KMS-11 (cell line): ENCODE results near the gene ZBTB48.
A peak's percentile ranks its signal among the peaks of the same experiment; 100 is the strongest.

Source experiments
- H2AFZ ChIP-seq: fragments of 200-600 bp; sonication (generic); 2 replicates; pipeline ENCODE4 v1.6.1; 2016; ENCODE audit warnings: antibody characterized with exemption, mixed run types, low read depth
- H3K27ac ChIP-seq: fragments of 200-600 bp; sonication (generic); 2 replicates; pipeline ENCODE4 v1.6.1; 2016; ENCODE audit warnings: mild to moderate bottlenecking, mixed run types
- H3K27me3 ChIP-seq: fragments of 200-600 bp; sonication (generic); 2 replicates; pipeline ENCODE4 v1.6.1; 2017; ENCODE audit warnings: mild to moderate bottlenecking, low read depth, mixed run types, moderate library complexity; ENCODE audit not compliant: insufficient read depth
- H3K36me3 ChIP-seq: fragments of 200-600 bp; sonication (generic); 2 replicates; pipeline ENCODE4 v1.6.1; 2017; ENCODE audit warnings: mild to moderate bottlenecking, mixed run types; ENCODE audit not compliant: insufficient read depth
- H3K4me1 ChIP-seq: fragments of 200-600 bp; sonication (generic); 2 replicates; pipeline ENCODE4 v1.6.1; 2016; ENCODE audit warnings: mild to moderate bottlenecking, low read depth, mixed run types; ENCODE audit not compliant: poor library complexity, severe bottlenecking
- H3K4me2 ChIP-seq: fragments of 200-600 bp; sonication (generic); 2 replicates; pipeline ENCODE4 v1.7.0; 2016; ENCODE audit warnings: mild to moderate bottlenecking, mixed run types
- H3K4me3 ChIP-seq: fragments of 200-600 bp; sonication (generic); IDR thresholded peaks from 2 replicates; pipeline ENCODE4 v1.6.1; 2017; ENCODE audit warnings: low read depth, low read length, mixed read lengths; ENCODE audit not compliant: insufficient read depth
- H3K79me2 ChIP-seq: fragments of 200-600 bp; sonication (generic); 2 replicates; pipeline ENCODE4 v1.6.1; 2016; ENCODE audit warnings: low read depth, mixed run types; ENCODE audit not compliant: insufficient read depth
- H3K9ac ChIP-seq: fragments of 200-600 bp; sonication (generic); 2 replicates; pipeline ENCODE4 v1.6.1; 2016; ENCODE audit warnings: mild to moderate bottlenecking, mixed run types
- H4K20me1 ChIP-seq: fragments of 200-600 bp; sonication (generic); 2 replicates; pipeline ENCODE4 v1.6.1; 2016; ENCODE audit warnings: mild to moderate bottlenecking, mixed run types; ENCODE audit not compliant: insufficient read depth
- TF ChIP-seq, protein P1 (sequence below): fragments of 200-600 bp; sonication (generic); conservative IDR thresholded peaks from 2 replicates; pipeline ENCODE4 v1.6.1; 2017; ENCODE audit warnings: low read depth, mild to moderate bottlenecking, antibody characterized with exemption, low read length, moderate library complexity, mixed read lengths

ZBTB48 gene

DNA sequence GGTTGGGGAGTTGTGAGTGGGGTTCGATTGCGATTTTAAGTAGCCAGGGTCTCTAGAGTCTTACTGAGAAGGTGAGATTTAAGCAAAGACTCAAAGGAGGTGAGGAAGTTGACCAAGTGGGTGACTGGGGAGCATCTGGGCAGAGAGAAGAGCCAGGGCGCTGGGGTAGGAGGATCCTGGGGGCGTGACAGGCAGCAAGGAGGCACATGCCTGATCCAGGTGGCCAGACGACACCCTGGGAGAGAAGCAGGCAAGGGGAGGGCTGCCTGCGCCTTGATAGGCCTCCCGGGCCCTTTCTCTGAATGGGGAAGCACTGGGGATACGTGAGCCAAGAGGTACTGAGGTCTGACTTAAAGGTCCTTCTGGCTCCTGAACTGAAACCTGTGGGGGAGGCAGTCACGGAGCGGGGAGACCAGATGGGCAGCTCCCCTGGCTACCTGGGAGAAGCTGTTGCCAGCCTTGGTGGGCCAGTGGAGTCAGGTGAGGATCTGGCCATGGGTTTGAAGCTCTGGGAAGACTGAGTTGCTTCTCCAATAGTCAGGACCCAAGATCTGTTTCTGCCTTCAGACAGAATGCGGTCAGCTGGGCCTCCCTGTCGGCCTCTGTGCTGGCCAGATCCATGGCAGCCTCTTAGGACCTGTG lies 5.4 kb downstream of the ZBTB48 start:
- H3K9ac ChIP-seq: no peak overlapping the region
- H3K4me1 ChIP-seq: peaks cover 33% of the 10 kb centered on the region
- H3K79me2 ChIP-seq: peaks cover 10% of the 10 kb centered on the region
- H3K4me2 ChIP-seq: no peak overlapping the region
- no peaks in the 10 kb centered on the region for H3K27me3 ChIP-seq
- TF ChIP-seq, protein P1, sequence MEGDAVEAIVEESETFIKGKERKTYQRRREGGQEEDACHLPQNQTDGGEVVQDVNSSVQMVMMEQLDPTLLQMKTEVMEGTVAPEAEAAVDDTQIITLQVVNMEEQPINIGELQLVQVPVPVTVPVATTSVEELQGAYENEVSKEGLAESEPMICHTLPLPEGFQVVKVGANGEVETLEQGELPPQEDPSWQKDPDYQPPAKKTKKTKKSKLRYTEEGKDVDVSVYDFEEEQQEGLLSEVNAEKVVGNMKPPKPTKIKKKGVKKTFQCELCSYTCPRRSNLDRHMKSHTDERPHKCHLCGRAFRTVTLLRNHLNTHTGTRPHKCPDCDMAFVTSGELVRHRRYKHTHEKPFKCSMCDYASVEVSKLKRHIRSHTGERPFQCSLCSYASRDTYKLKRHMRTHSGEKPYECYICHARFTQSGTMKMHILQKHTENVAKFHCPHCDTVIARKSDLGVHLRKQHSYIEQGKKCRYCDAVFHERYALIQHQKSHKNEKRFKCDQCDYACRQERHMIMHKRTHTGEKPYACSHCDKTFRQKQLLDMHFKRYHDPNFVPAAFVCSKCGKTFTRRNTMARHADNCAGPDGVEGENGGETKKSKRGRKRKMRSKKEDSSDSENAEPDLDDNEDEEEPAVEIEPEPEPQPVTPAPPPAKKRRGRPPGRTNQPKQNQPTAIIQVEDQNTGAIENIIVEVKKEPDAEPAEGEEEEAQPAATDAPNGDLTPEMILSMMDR: no peak
- no peak overlapping the region for H3K4me3 ChIP-seq
- no peaks in the 10 kb centered on the region for H3K36me3 ChIP-seq
- no peak overlapping the region for H2AFZ ChIP-seq
- no peaks in the 10 kb centered on the region for H4K20me1 ChIP-seq
- H3K27ac ChIP-seq: no peak overlapping the region

DNA sequence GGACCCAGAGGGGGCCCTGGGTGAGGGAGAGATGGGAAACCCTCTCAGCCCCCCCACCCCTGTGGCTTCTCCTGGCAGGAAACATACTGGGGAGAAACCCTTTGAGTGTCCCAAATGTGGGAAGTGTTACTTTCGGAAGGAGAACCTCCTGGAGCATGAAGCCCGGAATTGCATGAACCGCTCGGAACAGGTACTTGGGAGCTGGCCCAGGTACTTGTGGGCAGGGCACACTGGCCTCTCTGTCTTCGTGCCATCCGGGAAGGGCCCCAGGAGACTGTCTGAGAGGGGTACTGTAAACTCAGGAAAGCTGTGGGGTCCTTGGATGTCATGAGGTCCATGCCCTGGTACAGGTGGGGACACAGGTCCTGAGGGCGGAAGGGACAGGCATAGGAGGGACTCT lies 6.0 kb downstream of the ZBTB48 start:
- H3K79me2 ChIP-seq: peaks cover 4% of the 10 kb centered on the region
- H3K9ac ChIP-seq: no peak overlapping the region
- no peaks in the 10 kb centered on the region for H3K27me3 ChIP-seq
- H3K4me3 ChIP-seq: no peak overlapping the region
- no peaks in the 10 kb centered on the region for H4K20me1 ChIP-seq
- no peak overlapping the region for H3K4me2 ChIP-seq
- H3K4me1 ChIP-seq: peaks cover 28% of the 10 kb centered on the region
- H3K27ac ChIP-seq: no peak overlapping the region
- H2AFZ ChIP-seq: no peak overlapping the region
- TF ChIP-seq, protein P1: no peak
- no peaks in the 10 kb centered on the region for H3K36me3 ChIP-seq

DNA sequence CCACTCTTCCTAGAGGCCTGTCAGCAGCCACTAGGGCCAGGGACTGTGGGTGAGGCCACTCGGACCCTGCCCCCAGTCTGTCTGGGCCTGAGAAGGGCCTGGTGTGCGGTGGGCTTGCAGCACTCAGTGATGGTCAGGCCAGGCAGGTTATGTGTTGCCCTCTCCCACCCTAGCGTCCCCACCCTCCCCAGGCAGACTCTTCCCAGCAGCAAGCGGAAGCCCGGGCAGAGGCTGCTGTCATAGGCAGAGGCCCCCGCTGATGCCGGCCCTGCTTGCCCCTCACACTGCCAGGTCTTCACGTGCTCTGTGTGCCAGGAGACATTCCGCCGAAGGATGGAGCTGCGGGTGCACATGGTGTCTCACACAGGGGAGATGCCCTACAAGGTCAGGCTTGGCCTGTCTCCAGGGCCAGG lies 6.6 kb downstream of the ZBTB48 start:
- H4K20me1 ChIP-seq: no peaks in the 10 kb centered on the region
- no peak overlapping the region for H2AFZ ChIP-seq

DNA sequence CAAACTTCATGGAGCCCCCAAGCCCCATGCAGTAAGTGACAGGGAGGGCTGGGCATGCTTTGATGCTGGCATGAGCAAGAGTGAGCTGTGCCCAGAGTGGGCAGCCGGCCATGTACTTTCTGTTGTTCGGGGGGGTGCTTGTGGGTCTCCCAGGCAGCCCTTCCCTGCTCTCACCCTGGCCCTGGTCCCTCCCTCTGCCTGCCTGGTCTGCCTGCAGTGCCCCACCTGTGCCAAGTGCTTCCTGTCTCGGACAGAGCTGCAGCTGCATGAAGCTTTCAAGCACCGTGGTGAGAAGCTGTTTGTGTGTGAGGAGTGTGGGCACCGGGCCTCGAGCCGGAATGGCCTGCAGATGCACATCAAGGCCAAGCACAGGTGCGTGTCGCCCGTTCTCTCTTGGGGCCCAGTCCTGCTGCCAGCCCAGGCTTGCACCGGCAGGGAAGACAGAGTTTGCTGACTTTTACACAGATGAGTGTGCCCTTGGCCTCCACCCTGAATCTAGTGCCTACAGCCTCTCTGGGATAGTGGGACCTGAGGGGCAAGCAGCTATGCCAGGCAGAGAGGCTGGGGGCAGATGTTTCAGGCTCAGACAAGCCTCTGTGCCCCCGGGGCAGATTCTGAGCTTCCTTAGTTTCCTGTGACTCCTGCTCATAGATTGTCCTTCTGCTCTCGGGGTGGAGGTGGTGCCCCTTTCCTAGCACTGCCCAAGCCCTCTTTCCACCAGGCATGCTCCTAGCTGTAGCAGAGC lies 7.6 kb downstream of the ZBTB48 start:
- TF ChIP-seq, protein P1: no peak
- H3K79me2 ChIP-seq: no peaks in the 10 kb centered on the region; the same call in 1 of the 2 replicates
- no peak overlapping the region for H3K4me3 ChIP-seq
- H3K4me2 ChIP-seq: no peak overlapping the region
- no peaks in the 10 kb centered on the region for H3K36me3 ChIP-seq
- peaks cover 12% of the 10 kb centered on the region for H3K4me1 ChIP-seq
- no peak overlapping the region for H2AFZ ChIP-seq
- peak overlapping the region; percentile 7; the same call in 1 of the 2 replicates for H3K27ac ChIP-seq
- H3K27me3 ChIP-seq: no peaks in the 10 kb centered on the region
- H4K20me1 ChIP-seq: no peaks in the 10 kb centered on the region
- H3K9ac ChIP-seq: no peak overlapping the region

More for the DNA sequence above, 6.6 kb downstream of the ZBTB48 start:
- H3K9ac ChIP-seq: no peak overlapping the region
- H3K4me3 ChIP-seq: no peak overlapping the region
- H3K27ac ChIP-seq: no peak overlapping the region
- TF ChIP-seq, protein P1: no peak
- H3K27me3 ChIP-seq: no peaks in the 10 kb centered on the region
- H3K79me2 ChIP-seq: no peaks in the 10 kb centered on the region; the same call in 1 of the 2 replicates
- no peak overlapping the region for H3K4me2 ChIP-seq
- peaks cover 22% of the 10 kb centered on the region for H3K4me1 ChIP-seq
- no peaks in the 10 kb centered on the region for H3K36me3 ChIP-seq
